ENCODE measurements around the gene PLPP4.

DNA sequence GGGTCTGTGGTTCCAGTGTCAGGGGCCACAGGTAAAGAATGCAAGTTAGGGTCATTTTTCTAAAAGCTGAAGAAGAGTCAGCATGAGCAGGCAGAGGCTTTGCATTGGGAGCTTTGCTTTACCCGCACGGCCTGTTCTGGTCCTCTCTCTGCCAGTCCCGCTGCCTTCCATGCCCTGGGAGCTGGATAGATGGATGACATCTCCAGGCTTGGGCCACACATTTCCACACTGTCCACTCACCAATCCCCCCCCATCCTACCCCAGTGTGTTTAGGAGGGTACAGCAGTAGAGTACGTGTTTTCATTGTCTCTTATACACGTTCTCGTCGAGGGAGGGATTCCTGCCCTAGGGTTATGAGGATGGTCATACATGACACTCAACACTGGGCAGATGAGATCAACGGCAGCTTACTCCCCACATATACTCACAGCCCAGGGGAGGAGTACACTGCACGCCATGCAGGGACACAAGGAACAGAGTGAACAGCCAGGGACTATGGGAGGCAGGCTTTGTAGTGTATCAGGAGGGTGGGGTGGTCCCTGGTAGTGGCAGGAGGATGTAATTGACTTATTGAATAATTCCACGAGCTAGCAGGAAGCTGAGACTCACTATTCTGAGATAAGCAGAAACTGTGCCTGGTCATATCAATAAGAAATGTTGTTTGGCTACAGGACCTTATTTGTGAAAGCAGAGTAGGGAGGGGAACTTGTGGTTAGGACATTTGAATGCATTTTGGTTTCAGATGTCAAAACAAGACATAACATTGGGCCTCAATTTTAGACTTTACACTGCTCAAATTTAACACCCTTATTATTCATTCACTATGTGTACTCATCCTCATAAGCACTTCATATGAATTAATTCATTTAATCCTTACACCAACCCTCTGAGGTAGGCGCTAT lies 36.6 kb downstream of the PLPP4 start:
- TF ChIP-seq POLR2A (IDR thresholded peaks at IDR 0.05; ENCODE audit: low read depth, low read length) (no peak), TAF1 (IDR thresholded peaks at IDR 0.05; ENCODE audit: low read depth, low read length) (no peak), POLR2AphosphoS5 (IDR thresholded peaks at IDR 0.05; ENCODE audit: low read depth, low read length) (no peak), SPI1 (IDR thresholded peaks at IDR 0.05; ENCODE audit: low read depth, low read length) (no peak), PAX5 (IDR thresholded peaks at IDR 0.05; ENCODE audit: insufficient read depth, low read length, severe bottlenecking) (no peak)
